IMR-90 (cell line): ENCODE results near the gene TIAM2. TPM values are rescaled to one million over a fixed set of nuclear protein-coding genes. Genes with fewer than 3 reads are reported as not detected.

Source experiments
- ATAC-seq: fragments of 200-7000 bp; cut with Tn5 transposase; 2 replicates; pipeline ENCODE4 v1.9.1; 2020; ENCODE audit warnings: low read depth, mild to moderate bottlenecking, moderate library complexity
- BruUV-seq: library from RNA; stranded (reverse); fragments of 400-500 nt; replicated peaks from 2 replicates; lab custom pipeline; 2021; lab: Mats Ljungman, UMichigan
- CTCF ChIA-PET: fragments of 300-600 bp; formaldehyde crosslinking; extraction: SDS; loops from one replicate; lab custom pipeline; 2021; ENCODE audit warnings: antibody characterized with exemption; lab: Yijun Ruan, JAX
- POLR2A ChIA-PET: fragments of 300-600 bp; sonication (Branson Sonifier 250); formaldehyde crosslinking; loops from one replicate; lab custom pipeline; 2022; ENCODE audit warnings: antibody characterized with exemption; ENCODE audit not compliant: unreplicated experiment; lab: Charles Lee
- DNase-seq: peaks from one replicate; pipeline ENCODE4 v3.0.0; 2013
- H2AFZ ChIP-seq: replicated peaks from 2 replicates; pipeline ENCODE3; 2013; ENCODE audit warnings: low read length, mild to moderate bottlenecking; ENCODE audit not compliant: poor library complexity
- H2AK5ac ChIP-seq: 2 replicates; pipeline ENCODE4 v1.6.1; 2013; ENCODE audit warnings: low read depth, low read length, inconsistent platforms
- H2AK9ac ChIP-seq: replicated peaks from 2 replicates; pipeline ENCODE3; 2013; ENCODE audit warnings: mild to moderate bottlenecking, low read depth, low read length, moderate library complexity; ENCODE audit not compliant: poor library complexity
- H2BK120ac ChIP-seq: 2 replicates; pipeline ENCODE4 v1.6.1; 2013; ENCODE audit warnings: low read depth, low read length, inconsistent platforms
- H2BK15ac ChIP-seq: 3 replicates; pipeline ENCODE4 v1.6.1; 2013; ENCODE audit warnings: low read depth, low read length, inconsistent platforms
- H2BK20ac ChIP-seq: 2 replicates; pipeline ENCODE4 v1.6.1; 2013; ENCODE audit warnings: low read depth, mild to moderate bottlenecking, inconsistent platforms, low read length, moderate library complexity
- H2BK5ac ChIP-seq: 2 replicates; pipeline ENCODE4 v1.6.1; 2013; ENCODE audit warnings: mild to moderate bottlenecking, low read depth, low read length, inconsistent platforms; ENCODE audit not compliant: poor library complexity, severe bottlenecking
- H3K14ac ChIP-seq: replicated peaks from 2 replicates; pipeline ENCODE4 v1.6.1; 2013; ENCODE audit warnings: low read depth, low read length, inconsistent platforms
- H3K18ac ChIP-seq: 2 replicates; pipeline ENCODE4 v1.6.1; 2013; ENCODE audit warnings: low read depth, low read length, control low read depth
- H3K23ac ChIP-seq: 2 replicates; pipeline ENCODE4 v1.6.1; 2013; ENCODE audit warnings: low read depth, low read length, inconsistent platforms
- H3K27ac ChIP-seq: 2 replicates; pipeline ENCODE4 v1.5.1; 2013; ENCODE audit warnings: mild to moderate bottlenecking, control low read depth, low read length; ENCODE audit not compliant: insufficient read depth
- H3K27me3 ChIP-seq: 2 replicates; pipeline ENCODE4 v1.6.1; 2013; ENCODE audit warnings: low read length; ENCODE audit not compliant: control insufficient read depth, insufficient read depth
- H3K36me3 ChIP-seq: 2 replicates; pipeline ENCODE4 v1.6.1; 2013; ENCODE audit warnings: low read length, mixed read lengths; ENCODE audit not compliant: control insufficient read depth, insufficient read depth
- H3K4ac ChIP-seq: 2 replicates; pipeline ENCODE4 v1.6.1; 2013; ENCODE audit warnings: low read depth, low read length, inconsistent platforms
- H3K4me1 ChIP-seq: 2 replicates; pipeline ENCODE4 v1.6.1; 2013; ENCODE audit warnings: low read length, mixed read lengths; ENCODE audit not compliant: control insufficient read depth, insufficient read depth
- H3K4me2 ChIP-seq: 2 replicates; pipeline ENCODE4 v1.6.1; 2013; ENCODE audit warnings: low read depth, mild to moderate bottlenecking, control low read depth, low read length, moderate library complexity
- H3K4me3 ChIP-seq: 2 replicates; pipeline ENCODE4 v1.5.1; 2013; ENCODE audit warnings: low read depth, mild to moderate bottlenecking, control low read depth, low read length, moderate library complexity; ENCODE audit not compliant: insufficient read depth
- H3K56ac ChIP-seq: 2 replicates; pipeline ENCODE4 v1.6.1; 2013; ENCODE audit warnings: low read length, inconsistent platforms; ENCODE audit not compliant: insufficient read depth; ENCODE audit errors: extremely low read depth
- H3K79me1 ChIP-seq, 2 experiments: 2 replicates each; pipeline ENCODE4 v1.6.1; 2013; ENCODE audit warnings: low read length in 2 of 2, inconsistent platforms in 1 of 2, low read depth in 1 of 2
- H3K9ac ChIP-seq: 2 replicates; pipeline ENCODE4 v1.6.1; 2013; ENCODE audit warnings: low read depth, low read length, control low read depth
- H3K9me1 ChIP-seq: 2 replicates; pipeline ENCODE4 v1.6.1; 2013; ENCODE audit warnings: low read length, inconsistent platforms; ENCODE audit not compliant: insufficient read depth
- H3K9me3 ChIP-seq: 2 replicates; pipeline ENCODE4 v1.6.1; 2013; ENCODE audit warnings: low read length; ENCODE audit not compliant: control insufficient read depth, insufficient read depth
- H4K20me1 ChIP-seq: 2 replicates; pipeline ENCODE4 v1.6.1; 2013; ENCODE audit warnings: low read length, inconsistent platforms; ENCODE audit not compliant: insufficient read depth
- H4K5ac ChIP-seq: 2 replicates; pipeline ENCODE4 v1.6.1; 2013; ENCODE audit warnings: mild to moderate bottlenecking, low read depth, low read length, control low read depth
- H4K8ac ChIP-seq, 2 experiments: 2 replicates each; pipeline ENCODE4 v1.6.1; 2013; ENCODE audit warnings: low read depth in 2 of 2, low read length in 2 of 2, control low read depth in 1 of 2, inconsistent platforms in 1 of 2
- H4K91ac ChIP-seq: 2 replicates; pipeline ENCODE4 v1.6.1; 2013; ENCODE audit warnings: low read depth, low read length, inconsistent platforms; ENCODE audit not compliant: insufficient read depth
- CEBPB ChIP-seq: IDR thresholded peaks from 2 replicates; pipeline ENCODE4 v1.6.1; 2012; ENCODE audit warnings: low read depth, low read length, improper control_type of control experiment
- RAD21 ChIP-seq: IDR thresholded peaks from 2 replicates; pipeline ENCODE4 v1.6.1; 2012; ENCODE audit warnings: low read length, improper control_type of control experiment
- WGBS, 2 experiments: methylation state at CpG; one replicate each; pipeline versions ENCODE4 v1.1.5 to v1.1.7; 2013; ENCODE audit warnings: missing lambda C conversion rate in 2 of 2; ENCODE audit not compliant: insufficient read length in 1 of 2; ENCODE audit errors: extremely low coverage in 2 of 2; 5-methylcytosine and 5-hydroxymethylcytosine counted together
- dilution Hi-C: fragments of 300-500 bp; cut with HindIII; formaldehyde crosslinking; loops from one replicate; pipeline ENCODE4 v1.14.3; 2018; ENCODE audit warnings: low sequenced_read_pairs; ENCODE audit not compliant: unreplicated experiment
- in situ Hi-C: fragments of 300-500 bp; cut with MboI; formaldehyde crosslinking; loops from 3 replicates; pipeline ENCODE4 v1.14.3; 2019; ENCODE audit warnings: low sequenced_read_pairs, inconsistent platforms, mixed read lengths
- intact Hi-C: fragments of 100-400 bp; cut with micrococcal nuclease; formaldehyde crosslinking; loops from 2 replicates; pipeline ENCODE4 v1.10.0; 2022
- polyA plus RNA-seq, 3 experiments: library from polyadenylated mRNA; depleted of rRNA; stranded (reverse); fragments of >200 nt; gene quantifications; 2 replicates each; pipeline ENCODE4 v1.2.3, GENCODE V29; 2012; ENCODE audit warnings: low replicate concordance in 1 of 3
- total RNA-seq: library from RNA; depleted of rRNA; stranded (reverse); fragments of >200 nt; gene quantifications from 2 replicates; pipeline ENCODE4 v1.2.3, GENCODE V29; 2012

TIAM2 gene
- total and polyA plus RNA-seq, 2 of the 4 experiments (the other 2 are of a cell fraction), result 3.1 to 4.7 TPM

- Histone ChIP-seq H2BK5ac (no peak overlapping the region), H4K8ac (no peak overlapping the region), H3K56ac (no peak overlapping the region), H3K9ac (no peak overlapping the region), H3K4ac (no peak overlapping the region), H3K14ac (no peak overlapping the region), H3K4me3 (no peak overlapping the region), H2BK120ac (no peak overlapping the region), H2AK9ac (no peak overlapping the region), H3K36me3 (no peaks in the 10 kb centered on the region), H3K27me3 (no peaks in the 10 kb centered on the region), H3K9me3 (no peaks in the 10 kb centered on the region), H4K91ac (no peak overlapping the region), H3K23ac (no peak overlapping the region), H3K4me2 (no peak overlapping the region), H3K18ac (no peak overlapping the region), H4K20me1 (no peaks in the 10 kb centered on the region), H4K5ac (no peak overlapping the region), H2AK5ac (no peak overlapping the region), H3K27ac (no peak overlapping the region), H3K9me1 (peaks cover 4% of the 10 kb centered on the region), H2AFZ (no peak overlapping the region), H2BK15ac (no peak overlapping the region), H3K4me1 (peaks cover 4% of the 10 kb centered on the region), H3K79me1 (peaks cover 0 to 3% of the 10 kb centered on the region in 2 experiments; a peak in 1 of 4 replicates), H2BK20ac (no peak overlapping the region)
- DNase-seq (no peak), ATAC-seq (no peak)
- dilution Hi-C loops, result no loop called here
- POLR2A ChIA-PET, result no interaction called here
- TF ChIP-seq RAD21 (no peak), CEBPB (no peak)
- BruUV-seq, result no TSS peak
- intact Hi-C loops, result no loop called here
- in situ Hi-C loops, result no loop called here
- CTCF ChIA-PET, result interaction anchor here (0.9 kb wide), 1 partner anchor 27 kb away, joined by 3 read pairs; no protein-coding TSS in a partner anchor
- WGBS, 2 experiments, result no CpG with 5 or more reads among the region's 2 CpGs
Observed at GRCh38 chr6:155196911-155197310, 201.8 kb downstream of the TIAM2 start.
